HG03139 (cell line): ENCODE data around the gene PHKG2.
A peak's percentile ranks its signal among the peaks of the same experiment; 100 is the strongest.
"Not testable (repeated sequence)": the region's sequence is repeated elsewhere in the genome, so short reads cannot be mapped to it uniquely, and the experiment has no call there.

Source experiments
- ATAC-seq: cut with Tn5 transposase; IDR thresholded peaks from one replicate; pipeline ENCODE4 v1.9.1; 2021; ENCODE audit not compliant: unreplicated experiment

Gene PHKG2

GRCh38 chr16:30747799-30748633 is at the start of gene PHKG2:
Gene PHKG2 (plus strand): TSS chr16:30748425. CDS start chr16:30748821, 396 bp downstream.
- peak; percentile 96 for ATAC-seq

- ATAC-seq = peak; percentile 24
Measured at GRCh38 chr16:30698816-30699614, 49.2 kb upstream of the PHKG2 start, which contains the start of gene SRCAP. Gene SRCAP (plus strand): TSS chr16:30699171. CDS start chr16:30700825, 1,654 bp downstream.

GRCh38 chr16:30699615-30700099 is 48.6 kb upstream of the PHKG2 start:
- ATAC-seq = no peak

GRCh38 chr16:30700491-30700890 is 47.7 kb upstream of the PHKG2 start:
- no peak for ATAC-seq

- no peak for ATAC-seq
Measured at GRCh38 chr16:30700971-30701370, 47.3 kb upstream of the PHKG2 start.

- not testable (repeated sequence) for ATAC-seq
Measured at GRCh38 chr16:30703071-30703470, 45.2 kb upstream of the PHKG2 start.

- ATAC-seq = no peak
Measured at GRCh38 chr16:30703971-30704370, 44.3 kb upstream of the PHKG2 start.

- no peak for ATAC-seq
Measured at GRCh38 chr16:30706046-30706445, 42.2 kb upstream of the PHKG2 start.

- ATAC-seq = no peak
Measured at GRCh38 chr16:30710971-30711370, 37.3 kb upstream of the PHKG2 start.

GRCh38 chr16:30711712-30712111 is 36.5 kb upstream of the PHKG2 start:
- ATAC-seq = no peak

GRCh38 chr16:30715750-30716445 is 32.3 kb upstream of the PHKG2 start:
- no peak for ATAC-seq

GRCh38 chr16:30720086-30720485 is 28.1 kb upstream of the PHKG2 start:
- ATAC-seq = no peak

- no peak for ATAC-seq
Measured at GRCh38 chr16:30720694-30721093, 27.5 kb upstream of the PHKG2 start.

- ATAC-seq = no peak
Measured at GRCh38 chr16:30721167-30721566, 27.1 kb upstream of the PHKG2 start.

GRCh38 chr16:30721606-30722005 is 26.6 kb upstream of the PHKG2 start:
- no peak for ATAC-seq

GRCh38 chr16:30722443-30722842 is 25.8 kb upstream of the PHKG2 start:
- ATAC-seq = no peak

GRCh38 chr16:30722916-30723315 is 25.3 kb upstream of the PHKG2 start:
- ATAC-seq = no peak

GRCh38 chr16:30723725-30724355 is 24.4 kb upstream of the PHKG2 start:
- no peak for ATAC-seq

GRCh38 chr16:30724641-30725417 is 23.4 kb upstream of the PHKG2 start:
- ATAC-seq = no peak

GRCh38 chr16:30725418-30725792 is 22.8 kb upstream of the PHKG2 start:
- ATAC-seq = no peak
